ENCODE data around the gene VWA8.

GRCh38 chr13:41608839-41609177 is 352.1 kb downstream of the VWA8 start:
- TF ChIP-seq POLR2A (IDR thresholded peaks at IDR 0.05; ENCODE audit: low read length) (no peak), GATA1 (IDR thresholded peaks at IDR 0.05; ENCODE audit: low read depth, low read length) (no peak)
